ENCODE results near the gene SERPINA3.

Gene SERPINA3

GRCh38 chr14:94659256-94659655, 47.1 kb downstream of the SERPINA3 start:
- Histone ChIP-seq H3K9ac (ENCODE audit: low read length) (no peak overlapping the region), H3K9me3 (ENCODE audit: control insufficient read depth, insufficient read depth, low read depth, low read length) (no peaks in the 10 kb centered on the region), H3K27me3 (ENCODE audit: control insufficient read depth, insufficient read depth, low read length) (peaks cover 5% of the 10 kb centered on the region), H3K4me3 (ENCODE audit: low read depth, low read length) (no peak overlapping the region), H3K27ac (ENCODE audit: low read depth, low read length) (no peak overlapping the region), H3K36me3 (ENCODE audit: control insufficient read depth, insufficient read depth, low read length) (no peaks in the 10 kb centered on the region), H3K4me1 (ENCODE audit: control insufficient read depth, insufficient read depth, low read length) (no peaks in the 10 kb centered on the region)

GRCh38 chr14:94659901-94660300, 47.7 kb downstream of the SERPINA3 start:
- no peak overlapping the region for H3K27ac ChIP-seq (ENCODE audit: low read depth, low read length)
- no peaks in the 10 kb centered on the region for H3K9me3 ChIP-seq (ENCODE audit: control insufficient read depth, insufficient read depth, low read depth, low read length)
- H3K9ac ChIP-seq (ENCODE audit: low read length), result no peak overlapping the region
- no peaks in the 10 kb centered on the region for H3K36me3 ChIP-seq (ENCODE audit: control insufficient read depth, insufficient read depth, low read length)
- H3K4me1 ChIP-seq (ENCODE audit: control insufficient read depth, insufficient read depth, low read length), result no peaks in the 10 kb centered on the region
- H3K4me3 ChIP-seq (ENCODE audit: low read depth, low read length), result no peak overlapping the region
- peaks cover 5% of the 10 kb centered on the region for H3K27me3 ChIP-seq (ENCODE audit: control insufficient read depth, insufficient read depth, low read length)

GRCh38 chr14:94660306-94660946, 48.2 kb downstream of the SERPINA3 start:
- Histone ChIP-seq H3K9me3 (ENCODE audit: control insufficient read depth, insufficient read depth, low read depth, low read length) (no peaks in the 10 kb centered on the region), H3K4me3 (ENCODE audit: low read depth, low read length) (no peak overlapping the region), H3K9ac (ENCODE audit: low read length) (no peak overlapping the region), H3K27me3 (ENCODE audit: control insufficient read depth, insufficient read depth, low read length) (peaks cover 5% of the 10 kb centered on the region), H3K27ac (ENCODE audit: low read depth, low read length) (no peak overlapping the region), H3K4me1 (ENCODE audit: control insufficient read depth, insufficient read depth, low read length) (no peaks in the 10 kb centered on the region), H3K36me3 (ENCODE audit: control insufficient read depth, insufficient read depth, low read length) (no peaks in the 10 kb centered on the region)

- Histone ChIP-seq H3K36me3 (ENCODE audit: control insufficient read depth, insufficient read depth, low read length) (no peaks in the 10 kb centered on the region), H3K4me3 (ENCODE audit: low read depth, low read length) (no peak overlapping the region), H3K27ac (ENCODE audit: low read depth, low read length) (no peak overlapping the region), H3K9ac (ENCODE audit: low read length) (no peak overlapping the region), H3K9me3 (ENCODE audit: control insufficient read depth, insufficient read depth, low read depth, low read length) (no peaks in the 10 kb centered on the region), H3K4me1 (ENCODE audit: control insufficient read depth, insufficient read depth, low read length) (no peaks in the 10 kb centered on the region), H3K27me3 (ENCODE audit: control insufficient read depth, insufficient read depth, low read length) (peaks cover 5% of the 10 kb centered on the region)
Observed at GRCh38 chr14:94663538-94663937, 51.3 kb downstream of the SERPINA3 start.

GRCh38 chr14:94663965-94664704, 51.9 kb downstream of the SERPINA3 start:
- no peaks in the 10 kb centered on the region for H3K4me1 ChIP-seq (ENCODE audit: control insufficient read depth, insufficient read depth, low read length)
- no peaks in the 10 kb centered on the region for H3K36me3 ChIP-seq (ENCODE audit: control insufficient read depth, insufficient read depth, low read length)
- no peak overlapping the region for H3K27ac ChIP-seq (ENCODE audit: low read depth, low read length)
- H3K27me3 ChIP-seq (ENCODE audit: control insufficient read depth, insufficient read depth, low read length), result peaks cover 5% of the 10 kb centered on the region
- no peak overlapping the region for H3K9ac ChIP-seq (ENCODE audit: low read length)
- H3K9me3 ChIP-seq (ENCODE audit: control insufficient read depth, insufficient read depth, low read depth, low read length), result no peaks in the 10 kb centered on the region
- H3K4me3 ChIP-seq (ENCODE audit: low read depth, low read length), result no peak overlapping the region

- H3K27ac ChIP-seq (ENCODE audit: low read depth, low read length), result no peak overlapping the region
- peaks cover 5% of the 10 kb centered on the region for H3K27me3 ChIP-seq (ENCODE audit: control insufficient read depth, insufficient read depth, low read length)
- no peak overlapping the region for H3K4me3 ChIP-seq (ENCODE audit: low read depth, low read length)
- H3K9me3 ChIP-seq (ENCODE audit: control insufficient read depth, insufficient read depth, low read depth, low read length), result no peaks in the 10 kb centered on the region
- no peaks in the 10 kb centered on the region for H3K4me1 ChIP-seq (ENCODE audit: control insufficient read depth, insufficient read depth, low read length)
- no peak overlapping the region for H3K9ac ChIP-seq (ENCODE audit: low read length)
- H3K36me3 ChIP-seq (ENCODE audit: control insufficient read depth, insufficient read depth, low read length), result no peaks in the 10 kb centered on the region
Observed at GRCh38 chr14:94665121-94665520, 52.9 kb downstream of the SERPINA3 start.

GRCh38 chr14:94665544-94665943, 53.4 kb downstream of the SERPINA3 start:
- H3K9ac ChIP-seq (ENCODE audit: low read length), result no peak overlapping the region
- no peak overlapping the region for H3K4me3 ChIP-seq (ENCODE audit: low read depth, low read length)
- no peaks in the 10 kb centered on the region for H3K36me3 ChIP-seq (ENCODE audit: control insufficient read depth, insufficient read depth, low read length)
- H3K9me3 ChIP-seq (ENCODE audit: control insufficient read depth, insufficient read depth, low read depth, low read length), result no peaks in the 10 kb centered on the region
- H3K4me1 ChIP-seq (ENCODE audit: control insufficient read depth, insufficient read depth, low read length), result no peaks in the 10 kb centered on the region
- H3K27me3 ChIP-seq (ENCODE audit: control insufficient read depth, insufficient read depth, low read length), result peaks cover 3% of the 10 kb centered on the region
- no peak overlapping the region for H3K27ac ChIP-seq (ENCODE audit: low read depth, low read length)

- H3K4me3 ChIP-seq (ENCODE audit: low read depth, low read length), result no peak overlapping the region
- no peaks in the 10 kb centered on the region for H3K36me3 ChIP-seq (ENCODE audit: control insufficient read depth, insufficient read depth, low read length)
- H3K27me3 ChIP-seq (ENCODE audit: control insufficient read depth, insufficient read depth, low read length), result no peaks in the 10 kb centered on the region
- no peaks in the 10 kb centered on the region for H3K9me3 ChIP-seq (ENCODE audit: control insufficient read depth, insufficient read depth, low read depth, low read length)
- H3K4me1 ChIP-seq (ENCODE audit: control insufficient read depth, insufficient read depth, low read length), result no peaks in the 10 kb centered on the region
- H3K9ac ChIP-seq (ENCODE audit: low read length), result no peak overlapping the region
- no peak overlapping the region for H3K27ac ChIP-seq (ENCODE audit: low read depth, low read length)
Observed at GRCh38 chr14:94670692-94671285, 58.6 kb downstream of the SERPINA3 start.

GRCh38 chr14:94671870-94672444, 59.8 kb downstream of the SERPINA3 start:
- Histone ChIP-seq H3K4me1 (ENCODE audit: control insufficient read depth, insufficient read depth, low read length) (no peaks in the 10 kb centered on the region), H3K9ac (ENCODE audit: low read length) (no peak overlapping the region), H3K36me3 (ENCODE audit: control insufficient read depth, insufficient read depth, low read length) (no peaks in the 10 kb centered on the region), H3K4me3 (ENCODE audit: low read depth, low read length) (no peak overlapping the region), H3K27ac (ENCODE audit: low read depth, low read length) (no peak overlapping the region), H3K9me3 (ENCODE audit: control insufficient read depth, insufficient read depth, low read depth, low read length) (no peaks in the 10 kb centered on the region), H3K27me3 (ENCODE audit: control insufficient read depth, insufficient read depth, low read length) (no peaks in the 10 kb centered on the region)

- Histone ChIP-seq H3K4me3 (ENCODE audit: low read depth, low read length) (no peak overlapping the region), H3K4me1 (ENCODE audit: control insufficient read depth, insufficient read depth, low read length) (no peaks in the 10 kb centered on the region), H3K9ac (ENCODE audit: low read length) (no peak overlapping the region), H3K36me3 (ENCODE audit: control insufficient read depth, insufficient read depth, low read length) (no peaks in the 10 kb centered on the region), H3K27ac (ENCODE audit: low read depth, low read length) (no peak overlapping the region), H3K27me3 (ENCODE audit: control insufficient read depth, insufficient read depth, low read length) (no peaks in the 10 kb centered on the region), H3K9me3 (ENCODE audit: control insufficient read depth, insufficient read depth, low read depth, low read length) (no peaks in the 10 kb centered on the region)
Observed at GRCh38 chr14:94673071-94673470, 60.9 kb downstream of the SERPINA3 start.

Data from HUES6 (cell line).